ENCODE measurements around the gene R3HDM2.

Gene R3HDM2

GRCh38 chr12:57237596-57237931, 193.3 kb downstream of the R3HDM2 start:
- no peak overlapping the region for H3K4me3 ChIP-seq (ENCODE audit: low read depth, low read length)
- TF ChIP-seq MYC (IDR thresholded peaks at IDR 0.05; ENCODE audit: low read depth, low read length) (no peak), MAX (IDR thresholded peaks at IDR 0.05; ENCODE audit: low read depth, low read length) (no peak), POLR2A (IDR thresholded peaks at IDR 0.05; ENCODE audit: extremely low read depth, insufficient read length) (no peak)
- TF ChIP-seq, protein P1, sequence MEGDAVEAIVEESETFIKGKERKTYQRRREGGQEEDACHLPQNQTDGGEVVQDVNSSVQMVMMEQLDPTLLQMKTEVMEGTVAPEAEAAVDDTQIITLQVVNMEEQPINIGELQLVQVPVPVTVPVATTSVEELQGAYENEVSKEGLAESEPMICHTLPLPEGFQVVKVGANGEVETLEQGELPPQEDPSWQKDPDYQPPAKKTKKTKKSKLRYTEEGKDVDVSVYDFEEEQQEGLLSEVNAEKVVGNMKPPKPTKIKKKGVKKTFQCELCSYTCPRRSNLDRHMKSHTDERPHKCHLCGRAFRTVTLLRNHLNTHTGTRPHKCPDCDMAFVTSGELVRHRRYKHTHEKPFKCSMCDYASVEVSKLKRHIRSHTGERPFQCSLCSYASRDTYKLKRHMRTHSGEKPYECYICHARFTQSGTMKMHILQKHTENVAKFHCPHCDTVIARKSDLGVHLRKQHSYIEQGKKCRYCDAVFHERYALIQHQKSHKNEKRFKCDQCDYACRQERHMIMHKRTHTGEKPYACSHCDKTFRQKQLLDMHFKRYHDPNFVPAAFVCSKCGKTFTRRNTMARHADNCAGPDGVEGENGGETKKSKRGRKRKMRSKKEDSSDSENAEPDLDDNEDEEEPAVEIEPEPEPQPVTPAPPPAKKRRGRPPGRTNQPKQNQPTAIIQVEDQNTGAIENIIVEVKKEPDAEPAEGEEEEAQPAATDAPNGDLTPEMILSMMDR (IDR thresholded peaks at IDR 0.05; ENCODE audit: low read depth, low read length) = no peak
- no peak for DNase-seq (ENCODE audit: low read depth)

DNA sequence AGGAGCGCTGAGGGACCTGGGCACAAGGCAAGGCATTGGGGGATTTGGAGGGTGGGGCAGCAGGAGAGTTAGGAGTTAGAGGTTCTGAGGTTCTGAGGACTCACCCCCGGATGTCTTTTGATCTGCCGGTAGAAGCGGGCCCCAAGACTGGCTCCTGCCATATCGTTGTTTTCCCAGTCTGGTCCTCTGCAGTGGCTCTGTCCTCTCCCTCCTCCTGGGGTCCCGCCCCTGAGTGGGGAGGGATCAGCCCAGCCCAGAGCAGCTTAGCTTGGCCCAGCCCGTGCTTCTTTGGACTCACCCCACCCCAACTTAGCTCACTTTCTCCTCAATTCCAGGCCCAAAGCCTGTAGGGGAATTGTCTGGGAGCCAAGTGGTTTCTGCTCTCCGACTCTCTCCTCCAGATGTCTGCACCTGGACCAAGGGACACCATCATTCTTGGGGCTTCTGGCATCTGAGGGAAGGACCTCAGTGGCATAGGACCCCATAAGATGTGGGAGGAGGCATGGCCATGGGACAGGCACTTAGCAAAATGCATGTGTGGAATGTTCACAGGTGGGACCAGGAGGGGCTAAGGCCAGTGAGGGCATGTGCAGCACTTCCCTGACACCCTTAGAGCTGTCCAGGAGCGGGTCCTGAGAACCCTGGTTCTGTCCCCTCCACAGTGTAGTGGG, 193.8 kb downstream of the R3HDM2 start:
- no peak overlapping the region for H3K4me3 ChIP-seq (ENCODE audit: low read depth, low read length)
- DNase-seq (ENCODE audit: low read depth) = no peak
- TF ChIP-seq, protein P1 (IDR thresholded peaks at IDR 0.05; ENCODE audit: low read depth, low read length) = no peak
- TF ChIP-seq POLR2A (IDR thresholded peaks at IDR 0.05; ENCODE audit: extremely low read depth, insufficient read length) = no peak
- no peak for TF ChIP-seq MAX (IDR thresholded peaks at IDR 0.05; ENCODE audit: low read depth, low read length)
- TF ChIP-seq MYC (IDR thresholded peaks at IDR 0.05; ENCODE audit: low read depth, low read length) = no peak

DNA sequence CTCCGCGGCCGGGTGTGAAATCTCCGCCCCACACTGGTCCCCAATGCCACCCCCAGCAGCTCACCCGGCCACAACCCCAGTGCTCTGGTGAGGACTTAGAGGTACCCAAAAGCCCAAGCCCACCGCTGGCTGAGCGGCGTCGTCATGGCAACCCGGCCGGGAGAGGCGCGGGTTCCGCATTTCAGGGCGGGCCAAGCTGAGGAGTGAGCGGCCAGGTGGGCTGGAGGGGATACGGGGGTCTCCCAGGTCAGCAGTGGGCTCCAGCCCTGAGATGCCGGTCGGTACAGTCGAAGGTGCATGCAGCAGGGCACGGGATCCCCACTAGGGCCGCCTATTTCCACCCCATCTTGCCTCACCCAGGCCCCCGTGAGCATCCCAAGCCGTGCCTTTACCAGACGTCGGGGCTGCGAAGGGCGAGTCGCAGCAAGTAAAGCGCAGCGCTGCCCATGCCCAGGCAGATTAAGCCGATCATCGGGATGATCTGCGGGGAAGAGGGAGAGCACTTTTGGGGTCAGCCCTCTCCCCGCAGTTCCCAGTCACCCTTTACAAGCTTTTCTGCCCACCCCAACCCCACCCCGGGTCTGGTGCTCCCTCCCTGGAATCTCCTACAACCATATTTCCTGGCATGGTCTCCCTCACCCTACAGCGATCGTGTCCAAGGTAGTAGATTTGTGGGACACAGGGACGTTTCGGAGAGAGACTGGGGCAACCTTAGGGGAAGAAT, 194.5 kb downstream of the R3HDM2 start:
- TF ChIP-seq POLR2A (IDR thresholded peaks at IDR 0.05; ENCODE audit: extremely low read depth, insufficient read length) = no peak
- TF ChIP-seq MYC (IDR thresholded peaks at IDR 0.05; ENCODE audit: low read depth, low read length) = no peak
- TF ChIP-seq, protein P1 (IDR thresholded peaks at IDR 0.05; ENCODE audit: low read depth, low read length) = no peak
- no peak for TF ChIP-seq MAX (IDR thresholded peaks at IDR 0.05; ENCODE audit: low read depth, low read length)
- no peak for DNase-seq (ENCODE audit: low read depth)
- H3K4me3 ChIP-seq (ENCODE audit: low read depth, low read length) = no peak overlapping the region

DNA sequence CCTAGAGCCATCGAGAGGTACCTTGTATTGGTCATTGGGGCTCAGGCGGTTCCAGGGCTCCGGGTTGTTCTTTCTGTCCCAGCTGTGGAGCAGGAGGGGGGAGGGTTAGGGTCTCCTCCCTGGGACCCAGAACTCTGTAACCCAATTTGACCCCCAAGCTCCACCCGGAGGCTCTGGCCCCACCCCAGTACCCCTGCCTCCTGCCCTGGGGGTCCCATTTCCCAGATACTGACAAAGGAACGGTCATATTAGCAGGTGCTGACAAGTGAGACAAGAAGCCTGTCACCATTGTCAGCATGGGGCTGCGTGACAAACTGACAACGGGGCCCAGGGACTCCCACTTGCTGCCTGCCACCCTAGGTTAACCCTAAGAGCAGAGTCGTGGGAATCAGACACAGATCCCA, 195.1 kb downstream of the R3HDM2 start:
- TF ChIP-seq MYC (IDR thresholded peaks at IDR 0.05; ENCODE audit: low read depth, low read length) (no peak), MAX (IDR thresholded peaks at IDR 0.05; ENCODE audit: low read depth, low read length) (no peak), POLR2A (IDR thresholded peaks at IDR 0.05; ENCODE audit: extremely low read depth, insufficient read length) (no peak)
- TF ChIP-seq, protein P1 (IDR thresholded peaks at IDR 0.05; ENCODE audit: low read depth, low read length) = no peak
- no peak for DNase-seq (ENCODE audit: low read depth)

DNA sequence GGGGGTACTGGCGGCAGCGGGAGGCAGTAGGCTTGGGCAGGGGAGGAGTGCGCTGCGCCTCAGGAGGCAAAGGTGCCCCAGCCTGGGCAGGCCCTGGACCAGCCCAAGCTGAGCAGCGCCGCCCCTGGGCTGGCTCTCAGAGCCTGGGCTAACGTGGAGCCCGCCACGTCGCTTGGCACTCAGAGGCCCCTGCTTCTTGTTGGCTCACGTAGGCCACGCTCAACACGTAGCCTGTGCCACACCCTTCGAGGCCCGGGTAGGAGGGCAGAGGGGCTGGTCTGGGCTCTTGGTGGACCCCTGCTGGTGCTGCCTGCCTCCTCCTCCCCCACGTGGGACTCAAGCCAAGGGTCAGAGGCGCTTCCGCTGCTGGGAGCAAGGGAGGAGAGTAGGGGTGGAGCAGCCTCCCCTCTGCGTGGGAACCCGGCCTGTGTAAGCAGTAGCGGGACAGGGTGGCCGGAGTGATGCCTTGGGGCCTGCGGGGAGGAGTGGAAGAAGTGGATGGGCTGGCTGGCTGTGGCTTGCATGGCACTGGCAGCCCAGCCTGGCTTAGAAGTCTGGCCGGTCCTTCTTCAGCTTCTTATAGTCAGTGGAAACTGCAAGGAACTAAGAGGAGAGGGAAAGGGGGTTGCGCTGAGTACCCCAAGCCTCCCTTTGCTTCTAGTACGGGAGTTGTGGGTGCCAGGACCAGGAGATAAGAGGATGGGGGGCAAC, 195.7 kb downstream of the R3HDM2 start:
- no peak for DNase-seq (ENCODE audit: low read depth)
- H3K4me3 ChIP-seq (ENCODE audit: low read depth, low read length) = no peak overlapping the region
- TF ChIP-seq MYC (IDR thresholded peaks at IDR 0.05; ENCODE audit: low read depth, low read length) (no peak), MAX (IDR thresholded peaks at IDR 0.05; ENCODE audit: low read depth, low read length) (no peak), POLR2A (IDR thresholded peaks at IDR 0.05; ENCODE audit: extremely low read depth, insufficient read length) (no peak)
- TF ChIP-seq, protein P1 (IDR thresholded peaks at IDR 0.05; ENCODE audit: low read depth, low read length) = no peak

More for the DNA sequence above, 195.1 kb downstream of the R3HDM2 start:
- H3K4me3 ChIP-seq (ENCODE audit: low read depth, low read length) = no peak overlapping the region
